GM20431 (cell line): ENCODE measurements around the gene FRMD4A.

Experiments
- in situ Hi-C: fragments of 300-500 bp; cut with MseI, MboI; formaldehyde crosslinking; loops from one replicate; pipeline ENCODE4 v1.15.0; 2020; ENCODE audit warnings: low sequenced_read_pairs; ENCODE audit not compliant: unreplicated experiment

FRMD4A gene

DNA sequence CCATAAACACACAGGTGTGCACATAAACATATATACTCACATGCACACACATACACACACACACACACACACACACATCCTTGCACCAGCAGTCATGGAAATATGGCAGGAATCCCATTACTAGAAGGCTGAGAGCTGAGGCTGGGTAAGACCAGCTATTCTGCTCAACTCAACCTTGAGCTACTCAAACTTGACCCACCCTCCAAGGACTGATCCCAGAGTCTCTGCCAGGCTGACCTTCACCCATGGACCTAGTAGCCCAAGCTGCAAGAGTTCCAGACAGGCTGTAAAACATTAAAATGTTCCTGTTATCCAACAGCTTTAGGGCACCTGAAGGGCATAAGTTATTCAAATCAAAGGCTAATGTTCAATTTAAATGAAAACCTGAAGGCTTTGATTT, 134.6 kb downstream of the FRMD4A start:
- in situ Hi-C loops, result no loop called here

DNA sequence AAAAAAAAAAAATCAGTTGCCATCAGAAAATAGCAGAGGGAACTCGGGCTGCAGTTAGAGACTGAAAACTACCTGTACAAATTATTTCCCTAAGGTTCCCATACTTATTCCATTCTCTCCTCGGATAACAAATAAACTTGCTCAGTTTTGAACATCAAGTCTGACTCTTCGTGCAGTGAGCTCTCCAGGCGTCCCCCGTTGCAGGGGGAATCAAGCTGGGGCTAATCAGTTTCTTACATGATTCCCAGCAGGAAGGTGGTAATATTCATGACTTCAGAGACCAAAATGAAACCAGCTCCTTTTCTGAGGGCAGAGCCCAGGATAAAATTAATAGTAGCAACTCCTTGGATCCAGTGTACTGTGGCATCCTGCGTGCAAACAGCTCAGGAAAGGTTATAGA, 135.3 kb downstream of the FRMD4A start:
- in situ Hi-C loops, result no loop called here

DNA sequence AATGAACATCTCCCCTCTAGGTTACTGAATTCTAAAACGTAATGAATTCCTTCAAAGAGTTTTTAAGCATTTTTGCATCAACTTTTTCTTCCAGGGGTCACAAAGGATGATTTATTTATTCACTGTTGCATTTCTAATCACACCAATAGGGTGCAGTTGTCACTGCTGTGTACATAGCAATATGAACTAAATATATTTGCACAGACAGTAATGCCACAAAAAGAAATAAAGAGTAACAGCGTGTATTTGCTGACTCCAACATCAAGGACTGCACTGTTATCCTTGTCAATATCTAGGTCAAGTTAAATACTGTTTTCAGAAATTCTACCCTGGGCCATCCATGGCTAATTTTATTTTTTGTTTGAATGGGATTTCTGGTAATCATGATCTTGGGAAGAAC, 138.0 kb downstream of the FRMD4A start:
- in situ Hi-C loops, result no loop called here

- in situ Hi-C loops, result no loop called here
These were observed 138.9 kb downstream of the FRMD4A start for GRCh38 chr10:14191871-14192270.

DNA sequence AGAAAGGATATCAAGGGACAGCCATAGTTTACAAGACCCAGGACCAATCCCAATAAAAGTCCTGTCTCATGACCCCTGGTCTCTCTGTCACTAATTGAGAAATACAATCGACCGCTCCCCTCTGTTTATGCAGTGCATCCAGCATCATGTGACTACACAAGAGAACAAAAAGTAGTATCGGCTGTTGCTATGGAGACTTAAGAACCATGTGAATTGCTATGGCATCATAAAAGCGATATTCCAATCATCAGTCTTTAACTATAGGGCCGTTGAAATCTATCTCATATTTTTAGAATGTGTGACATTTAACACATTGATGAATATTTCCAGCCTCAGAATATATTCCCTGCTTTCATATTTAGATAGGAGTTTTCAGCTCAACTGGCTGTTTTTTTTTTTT, 139.3 kb downstream of the FRMD4A start:
- in situ Hi-C loops, result no loop called here

DNA sequence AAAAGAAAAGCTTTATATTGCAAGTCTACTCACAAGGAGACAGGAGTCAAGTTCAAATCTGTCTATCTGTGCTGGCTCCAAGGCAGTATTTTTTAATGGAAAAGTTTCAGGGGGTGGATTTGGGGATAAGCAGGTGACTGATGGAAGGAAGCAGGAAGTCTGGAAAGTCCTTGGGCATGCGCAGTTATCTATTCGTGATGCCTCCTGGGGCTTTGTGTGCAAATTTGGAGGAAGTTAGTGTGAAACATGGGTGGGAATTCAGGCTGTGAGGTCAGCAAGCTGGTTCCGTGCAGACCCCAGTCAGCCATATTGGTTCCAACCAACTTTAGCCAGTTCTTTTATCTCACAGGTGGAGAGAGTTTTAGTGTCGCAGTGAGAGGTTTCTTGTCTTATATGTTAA, 140.0 kb downstream of the FRMD4A start:
- in situ Hi-C loops, result no loop called here

- in situ Hi-C loops, result no loop called here
These were observed 144.5 kb downstream of the FRMD4A start for GRCh38 chr10:14186245-14186644.

GRCh38 chr10:14185316-14186045, 145.2 kb downstream of the FRMD4A start:
- in situ Hi-C loops, result no loop called here

- in situ Hi-C loops, result no loop called here
These were observed 145.8 kb downstream of the FRMD4A start for GRCh38 chr10:14184841-14185315.

DNA sequence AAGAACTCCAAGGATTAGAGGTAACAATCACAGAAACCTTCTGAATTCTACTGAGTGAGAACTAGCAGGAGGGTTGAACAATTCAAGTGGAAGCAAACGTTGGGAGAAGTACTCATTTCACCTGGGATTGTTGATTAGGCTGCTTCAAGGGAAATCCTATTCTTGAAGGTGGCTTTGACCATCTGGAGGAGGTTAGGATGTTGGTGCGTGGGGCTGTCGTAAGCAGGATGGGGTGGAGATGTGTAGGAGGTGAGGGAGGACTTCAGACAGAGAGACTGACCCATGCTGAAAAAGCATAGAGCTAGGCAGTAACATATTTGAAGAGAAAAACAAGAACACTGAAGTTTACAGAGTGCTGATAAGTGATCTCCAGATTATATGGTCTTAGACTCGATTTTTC, 147.9 kb downstream of the FRMD4A start:
- in situ Hi-C loops, result no loop called here

GRCh38 chr10:14181567-14181936, 149.2 kb downstream of the FRMD4A start:
- in situ Hi-C loops, result no loop called here

DNA sequence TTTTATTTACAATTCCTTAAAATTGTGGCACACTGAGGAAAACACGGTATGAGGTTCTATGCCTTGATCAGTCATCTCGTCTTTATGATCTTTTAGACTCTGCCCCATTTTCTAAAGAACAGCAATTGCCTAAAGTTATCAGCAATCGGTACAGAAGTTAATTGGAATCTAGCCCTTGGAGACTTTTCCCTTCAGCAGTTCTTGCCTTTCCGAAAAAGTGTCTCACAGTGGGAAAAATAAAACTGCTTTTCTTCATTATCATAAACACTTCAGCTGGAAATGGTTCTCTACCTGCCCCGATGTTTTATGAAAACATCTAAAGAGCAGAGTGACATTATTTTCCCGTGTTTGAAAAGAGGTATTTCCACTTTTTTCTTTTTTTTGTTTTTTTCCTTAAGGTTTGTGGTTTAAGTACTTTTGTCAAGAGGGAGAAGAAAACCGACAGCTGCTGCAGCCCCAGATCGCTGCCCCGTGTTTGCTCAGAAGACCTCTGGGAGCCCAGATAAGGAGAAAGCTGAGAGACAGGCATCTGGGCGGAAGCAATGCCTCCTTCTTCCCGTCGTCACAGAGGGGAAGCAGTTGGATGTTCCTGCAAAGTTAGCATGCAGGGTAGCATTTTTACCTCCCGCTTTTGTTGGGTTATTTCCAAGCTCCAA, 149.7 kb downstream of the FRMD4A start:
- in situ Hi-C loops, result no loop called here

DNA sequence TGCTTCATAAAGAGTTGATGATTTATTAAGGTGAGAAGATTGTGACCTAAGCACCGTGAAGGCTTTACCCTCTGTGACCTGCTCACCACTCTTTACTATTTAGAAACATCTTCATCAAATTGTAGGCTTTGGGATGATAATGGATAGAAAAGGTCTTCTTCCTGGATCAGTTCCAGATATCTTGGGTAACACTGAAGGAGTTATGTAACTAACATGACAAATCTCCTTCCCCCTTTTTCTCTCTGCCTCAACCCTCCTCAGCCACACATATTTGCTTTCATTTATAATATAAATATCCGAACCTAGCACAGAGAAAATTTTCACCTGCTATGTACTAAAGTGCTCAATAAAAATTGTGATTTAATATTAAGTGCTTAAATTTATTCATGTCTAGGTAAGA, 151.5 kb downstream of the FRMD4A start:
- in situ Hi-C loops, result no loop called here

DNA sequence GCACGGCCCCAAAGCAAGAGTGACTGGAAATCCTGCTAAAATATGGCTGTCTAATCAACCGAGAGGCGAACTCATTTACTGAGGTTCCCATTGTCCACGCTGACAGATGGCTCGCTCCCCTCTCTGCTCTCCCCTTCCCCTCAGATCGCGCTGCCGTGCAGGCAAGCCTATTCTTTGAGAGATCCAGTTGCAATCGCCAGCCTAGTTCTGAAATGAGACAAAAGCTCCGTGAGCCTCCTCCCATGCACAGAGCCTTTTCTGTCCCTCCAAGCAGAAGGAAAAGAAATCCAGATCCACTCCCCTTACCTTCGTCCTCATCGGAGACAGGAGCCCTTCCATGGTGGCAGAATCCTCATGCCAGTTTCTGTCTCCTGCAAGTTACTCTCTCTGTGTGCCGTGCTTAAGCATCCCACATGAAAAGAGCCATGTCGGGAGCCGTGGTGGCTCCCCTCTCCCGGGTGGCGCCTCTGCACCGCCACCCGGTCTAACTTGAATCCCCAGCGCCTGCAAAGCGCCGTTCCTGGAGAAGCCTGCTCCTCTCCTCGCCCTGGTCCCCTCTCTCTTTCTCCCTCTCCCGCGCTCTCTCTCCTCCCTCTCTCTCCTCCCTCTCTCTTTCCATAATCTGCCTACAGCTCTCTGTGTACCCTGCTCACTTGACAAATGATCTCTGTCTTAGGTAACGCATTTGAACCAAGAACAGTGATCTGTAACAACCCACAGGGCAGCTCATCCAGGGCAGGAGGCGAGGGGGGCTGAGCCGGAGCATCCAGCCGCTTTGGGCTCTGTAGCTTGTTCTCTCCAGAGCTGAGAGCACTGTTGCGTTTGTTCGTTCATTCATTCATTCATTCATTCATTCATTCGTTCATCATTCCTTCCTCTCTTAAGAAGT, 156.8 kb downstream of the FRMD4A start:
- in situ Hi-C loops, result no loop called here

- in situ Hi-C loops, result no loop called here
These were observed 157.4 kb downstream of the FRMD4A start for GRCh38 chr10:14173391-14173705.

- in situ Hi-C loops, result no loop called here
These were observed 158.3 kb downstream of the FRMD4A start for GRCh38 chr10:14172336-14172950.

DNA sequence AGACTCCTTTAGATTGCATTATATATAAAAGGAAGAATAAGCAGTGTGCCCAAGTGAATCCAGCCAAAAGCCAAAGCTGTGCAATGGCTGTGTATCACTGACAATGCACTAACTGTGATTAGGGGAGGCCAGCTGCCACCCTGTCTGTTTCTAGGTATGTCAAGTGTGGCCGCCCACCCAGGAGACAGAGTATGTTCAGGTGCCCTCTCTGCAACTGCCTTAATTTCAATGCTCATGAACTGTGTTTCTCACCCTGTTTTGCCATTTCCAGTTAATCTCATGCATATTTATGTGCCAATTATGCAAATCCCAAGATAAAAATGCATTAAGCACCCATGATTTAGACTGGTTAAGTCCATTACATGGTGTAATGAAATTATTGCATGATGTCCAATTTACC, 159.4 kb downstream of the FRMD4A start:
- in situ Hi-C loops, result no loop called here

- in situ Hi-C loops, result no loop called here
These were observed 167.2 kb downstream of the FRMD4A start for GRCh38 chr10:14163377-14164086.

- in situ Hi-C loops, result no loop called here
These were observed 167.9 kb downstream of the FRMD4A start for GRCh38 chr10:14162629-14163344.
